HG03097 (cell line): ENCODE results near the gene THBS4.

Source experiments
- ATAC-seq: cut with Tn5 transposase; IDR thresholded peaks from one replicate; pipeline ENCODE4 v1.9.1; 2021; ENCODE audit not compliant: unreplicated experiment, low FRiP score

THBS4 gene

DNA sequence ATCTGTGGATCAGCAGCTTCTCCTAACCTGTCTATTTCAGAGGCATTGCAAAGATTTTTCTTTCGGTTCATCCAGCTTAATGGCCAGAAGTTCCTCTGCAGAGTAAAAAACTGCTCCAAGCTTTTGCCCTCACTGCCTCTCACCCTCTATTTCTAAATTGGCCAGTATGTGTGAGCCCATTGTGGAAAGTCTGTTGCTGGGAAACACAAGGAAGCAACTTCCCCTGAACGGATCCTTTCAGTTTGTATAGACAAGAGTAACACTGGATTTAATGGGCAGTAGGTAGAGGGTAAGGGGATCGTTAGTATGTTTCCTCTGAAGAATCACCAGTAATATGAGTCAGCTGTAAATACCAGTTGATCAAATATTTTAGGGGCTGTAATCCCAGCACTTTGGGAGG, 7.2 kb downstream of the THBS4 start:
- ATAC-seq: no peak

GRCh38 chr5:80043187-80043586, 8.0 kb downstream of the THBS4 start:
- ATAC-seq: no peak

DNA sequence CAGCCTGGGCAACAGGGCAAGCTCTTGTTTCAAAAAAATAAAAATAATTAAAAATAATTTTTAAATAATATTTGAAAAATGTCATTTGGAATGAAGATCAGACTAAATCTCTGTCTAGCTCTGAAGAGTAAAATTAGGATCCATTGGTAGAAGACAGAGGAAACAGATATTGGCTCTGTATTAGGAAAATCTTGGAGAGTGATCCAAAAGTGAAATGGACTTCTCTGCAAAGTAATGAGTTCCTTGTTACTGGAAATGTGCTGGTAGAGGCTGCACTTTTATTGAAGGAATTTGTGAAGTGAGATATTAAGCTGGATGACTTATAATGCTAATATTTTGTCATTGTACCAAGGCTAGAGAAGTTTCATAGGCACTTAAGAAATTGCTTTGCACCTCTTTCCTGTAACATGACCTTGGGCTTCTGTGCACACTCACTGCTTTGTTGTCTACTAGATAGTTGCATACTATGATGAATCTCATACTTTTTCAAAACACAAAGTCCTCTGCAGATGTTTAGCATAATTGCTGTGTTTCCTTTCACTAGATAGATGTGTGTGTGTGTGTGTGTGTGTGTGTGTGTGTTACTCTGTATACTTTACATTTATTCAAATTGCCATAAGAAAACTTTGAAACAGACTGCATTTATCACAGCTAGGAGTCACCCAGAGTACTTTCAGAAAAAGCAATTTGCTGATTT, 13.1 kb downstream of the THBS4 start:
- ATAC-seq: no peak

DNA sequence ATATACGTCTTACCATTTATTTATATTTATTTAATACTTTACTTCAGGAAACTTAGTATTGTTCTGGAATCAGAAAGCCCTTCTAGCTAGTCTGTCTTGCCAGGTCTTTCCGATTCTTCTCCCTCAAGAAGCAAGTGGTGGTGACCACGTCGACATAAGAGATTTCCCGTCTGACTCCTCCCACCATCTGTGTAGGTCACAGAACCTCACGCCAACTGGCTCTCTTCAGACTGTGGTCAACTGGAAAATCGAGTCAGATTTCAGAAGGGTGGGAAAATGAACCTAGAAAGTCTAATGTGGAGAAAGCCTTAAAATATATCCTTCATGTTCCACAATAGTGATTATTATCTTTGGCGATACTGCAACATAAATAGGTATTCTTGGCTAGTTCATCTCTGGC, 17.3 kb downstream of the THBS4 start:
- ATAC-seq: no peak

DNA sequence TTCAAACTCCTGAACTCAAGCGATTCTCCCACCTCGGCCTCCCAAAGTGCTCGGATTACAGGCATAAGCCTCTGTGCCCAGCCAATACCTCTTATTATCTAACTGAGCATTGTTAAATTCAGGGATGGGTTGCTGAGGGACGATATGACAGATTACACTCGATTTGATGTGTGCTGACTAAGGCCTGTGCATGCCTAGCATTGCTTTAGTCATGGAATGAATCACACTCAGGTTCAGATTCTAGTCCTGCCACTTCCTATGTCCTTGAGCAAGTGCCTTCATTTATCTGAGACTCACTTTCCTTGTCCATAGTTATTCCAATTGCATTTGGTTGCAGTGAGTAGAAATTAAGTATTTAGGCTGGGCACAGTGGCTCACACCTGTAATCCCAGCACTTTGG, 19.5 kb downstream of the THBS4 start:
- no peak for ATAC-seq

DNA sequence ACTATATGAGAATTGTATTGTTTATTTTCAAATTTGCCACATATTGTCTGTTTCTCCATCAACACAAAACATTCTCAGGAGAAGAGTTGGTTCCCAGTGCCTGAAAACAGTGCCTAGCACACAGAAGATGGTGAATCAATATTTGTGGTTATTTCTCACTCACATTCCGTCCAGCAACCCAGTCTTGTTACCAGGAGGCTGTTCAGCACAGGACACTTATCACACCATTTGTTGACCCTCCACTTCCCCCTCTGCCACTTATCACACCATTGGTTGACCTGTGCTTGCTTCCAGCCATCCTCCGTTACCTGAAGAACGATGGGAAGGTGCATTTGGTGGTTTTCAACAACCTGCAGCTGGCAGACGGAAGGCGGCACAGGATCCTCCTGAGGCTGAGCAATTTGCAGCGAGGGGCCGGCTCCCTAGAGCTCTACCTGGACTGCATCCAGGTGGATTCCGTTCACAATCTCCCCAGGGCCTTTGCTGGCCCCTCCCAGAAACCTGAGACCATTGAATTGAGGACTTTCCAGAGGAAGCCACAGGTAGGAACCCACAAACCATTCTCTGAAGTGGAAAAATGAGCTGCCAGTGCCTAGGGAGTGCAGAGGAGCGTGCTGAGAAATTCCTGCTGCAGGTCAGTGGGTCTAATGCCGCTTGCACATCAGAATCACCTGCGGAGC, 20.5 kb downstream of the THBS4 start:
- no peak for ATAC-seq

DNA sequence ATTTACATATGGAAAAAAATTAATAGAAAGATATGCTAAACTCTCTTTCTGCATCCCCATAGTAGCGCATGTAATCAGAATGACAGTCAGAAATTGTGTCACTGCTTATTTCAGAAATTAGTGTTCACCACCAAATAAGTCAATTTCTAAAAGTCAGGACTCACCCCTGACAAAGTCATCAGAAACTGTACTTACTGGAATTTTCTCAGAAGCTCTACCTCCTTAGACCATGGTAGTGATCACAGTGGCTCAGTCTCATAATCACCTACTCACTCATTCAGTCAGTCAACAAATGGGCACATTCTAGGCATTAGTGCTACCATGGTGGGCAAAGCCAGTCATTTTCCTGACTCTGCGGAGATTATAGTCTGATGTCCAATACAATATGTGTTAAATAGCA, 22.0 kb downstream of the THBS4 start:
- no peak for ATAC-seq

GRCh38 chr5:80057921-80058320, 22.8 kb downstream of the THBS4 start:
- ATAC-seq: no peak

- no peak for ATAC-seq
Measured at GRCh38 chr5:80059354-80059980, 24.3 kb downstream of the THBS4 start.

- no peak for ATAC-seq
Measured at GRCh38 chr5:80060966-80061365, 25.8 kb downstream of the THBS4 start.

DNA sequence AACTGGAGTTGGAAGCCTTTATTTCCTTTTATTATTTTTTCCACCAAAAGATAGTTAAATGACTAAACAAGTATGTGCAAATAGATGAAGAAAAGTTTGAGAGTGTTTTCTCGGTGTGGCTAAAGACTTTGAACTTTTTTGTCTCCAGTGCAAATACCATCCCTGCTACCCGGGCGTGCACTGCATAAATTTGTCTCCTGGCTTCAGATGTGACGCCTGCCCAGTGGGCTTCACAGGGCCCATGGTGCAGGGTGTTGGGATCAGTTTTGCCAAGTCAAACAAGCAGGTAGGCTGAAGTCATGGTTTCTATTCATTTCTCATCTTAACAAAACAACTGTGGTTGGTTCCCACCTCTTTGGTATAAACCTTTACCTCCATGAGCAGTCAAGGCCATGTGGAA, 26.4 kb downstream of the THBS4 start:
- no peak for ATAC-seq

GRCh38 chr5:80064124-80064523, 29.0 kb downstream of the THBS4 start:
- ATAC-seq: no peak

DNA sequence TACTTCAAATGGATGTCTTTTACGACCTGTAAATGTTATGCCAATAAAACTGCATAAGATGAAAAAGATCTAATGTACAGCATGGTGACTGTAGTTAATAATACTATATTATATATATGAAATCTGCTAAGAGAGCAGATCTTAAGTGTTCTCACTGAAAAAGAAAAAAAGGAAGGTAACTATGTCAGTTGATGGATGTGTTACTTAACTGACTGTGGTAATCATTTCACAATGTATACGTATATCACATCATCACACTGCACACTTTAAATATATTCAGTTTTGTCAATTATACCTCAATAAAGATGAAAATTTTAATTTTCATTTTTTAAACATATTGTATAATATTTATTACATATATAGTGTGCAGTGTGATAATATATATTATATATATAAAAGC, 31.9 kb downstream of the THBS4 start:
- no peak for ATAC-seq

DNA sequence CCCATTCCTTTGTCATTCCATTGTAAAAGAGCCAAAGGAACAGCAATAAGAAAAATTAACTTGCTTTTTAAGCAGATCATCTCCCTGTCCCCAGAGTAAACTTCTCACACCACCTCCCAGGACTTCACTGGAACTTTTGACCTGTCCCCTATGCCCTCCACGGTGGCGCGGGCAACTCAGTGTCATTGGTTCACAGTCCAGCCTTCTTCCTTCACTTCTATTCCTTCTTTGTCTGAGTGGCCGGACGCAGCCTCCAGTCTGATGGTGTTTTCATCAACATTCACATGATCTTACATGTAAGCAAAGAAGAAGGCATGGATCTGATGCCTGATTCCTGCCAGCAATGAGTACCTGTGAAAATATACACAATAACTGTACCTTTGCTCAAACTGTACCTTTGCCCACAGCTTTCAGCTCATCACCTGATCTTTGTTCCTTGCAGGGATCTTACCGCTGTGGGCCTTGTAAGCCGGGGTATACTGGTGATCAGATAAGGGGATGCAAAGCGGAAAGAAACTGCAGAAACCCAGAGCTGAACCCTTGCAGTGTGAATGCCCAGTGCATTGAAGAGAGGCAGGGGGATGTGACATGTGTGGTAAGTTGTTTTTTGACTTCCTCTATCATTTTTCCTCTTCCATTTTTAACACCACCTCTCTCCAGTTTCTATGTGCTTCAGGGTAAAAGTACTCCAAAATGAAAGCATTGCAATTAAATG, 32.5 kb downstream of the THBS4 start:
- no peak for ATAC-seq

DNA sequence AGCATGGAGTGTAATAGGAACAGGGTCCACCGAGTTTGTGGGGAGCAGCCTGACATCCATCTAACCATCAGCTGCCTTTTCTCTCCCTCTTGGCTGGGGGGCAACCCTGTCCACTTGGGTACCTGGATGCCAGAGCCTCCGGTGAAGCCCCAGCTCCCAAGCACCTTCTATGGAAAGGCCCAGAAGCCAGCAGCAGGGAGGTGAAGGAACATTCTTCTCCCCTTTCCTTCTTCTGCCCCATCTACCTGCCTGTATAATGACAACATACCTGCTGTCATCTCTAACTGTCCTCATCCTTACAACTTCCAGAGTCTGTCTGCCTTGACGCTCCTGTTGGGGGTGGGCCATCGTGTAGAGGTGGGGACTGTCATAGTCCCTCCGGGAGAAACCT, 33.1 kb downstream of the THBS4 start:
- ATAC-seq: no peak

- no peak for ATAC-seq
Measured at GRCh38 chr5:80068775-80069174, 33.6 kb downstream of the THBS4 start.

GRCh38 chr5:80069251-80069800, 34.2 kb downstream of the THBS4 start:
- no peak for ATAC-seq

DNA sequence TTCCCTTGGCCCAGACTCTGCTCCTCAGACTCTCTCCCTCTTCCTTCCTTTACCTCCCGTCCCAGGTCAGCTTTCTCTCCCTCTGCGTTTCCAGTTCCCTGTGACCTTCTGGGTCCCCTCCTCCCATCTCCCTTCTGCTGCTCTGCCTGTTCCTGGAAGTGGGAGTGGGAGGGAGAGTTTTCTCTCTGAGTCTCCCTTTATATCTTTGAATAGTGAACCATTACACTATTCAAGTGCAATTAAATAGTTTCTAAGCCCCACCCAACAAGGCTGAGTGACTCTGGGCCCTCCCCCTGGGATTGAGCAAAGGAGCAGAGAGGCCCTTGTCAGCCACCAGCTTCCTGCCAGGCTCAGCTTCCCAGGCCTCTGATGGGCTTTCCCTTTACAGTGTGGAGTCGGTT, 34.8 kb downstream of the THBS4 start:
- ATAC-seq: peak; percentile 31

DNA sequence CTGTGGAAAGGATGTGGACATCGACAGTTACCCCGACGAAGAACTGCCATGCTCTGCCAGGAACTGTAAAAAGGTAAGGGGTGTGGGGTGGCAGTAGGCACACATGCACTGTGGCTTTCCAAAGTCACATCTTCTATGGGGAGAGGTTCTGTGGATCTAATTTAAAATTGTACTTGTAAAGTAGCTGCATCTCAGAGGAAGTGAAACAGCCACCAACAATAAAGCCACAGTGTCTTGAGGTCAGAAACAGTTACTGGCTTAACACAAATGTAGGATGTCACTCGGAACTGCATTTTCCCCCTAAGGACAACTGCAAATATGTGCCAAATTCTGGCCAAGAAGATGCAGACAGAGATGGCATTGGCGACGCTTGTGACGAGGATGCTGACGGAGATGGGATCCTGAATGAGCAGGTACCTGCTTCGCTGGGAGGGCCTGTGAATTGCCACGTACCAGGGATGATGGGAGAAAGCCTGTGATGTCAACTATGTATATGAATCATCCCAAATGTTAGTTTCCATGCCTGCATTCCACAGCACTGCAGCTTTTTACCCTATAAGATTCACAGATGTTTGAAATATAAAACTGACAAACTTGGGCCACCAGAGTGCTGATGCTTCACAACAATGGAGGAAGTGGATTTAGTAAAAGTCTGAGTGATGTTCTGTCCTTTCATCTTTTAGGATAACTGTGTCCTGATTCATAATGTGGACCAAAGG, 35.3 kb downstream of the THBS4 start:
- no peak for ATAC-seq

DNA sequence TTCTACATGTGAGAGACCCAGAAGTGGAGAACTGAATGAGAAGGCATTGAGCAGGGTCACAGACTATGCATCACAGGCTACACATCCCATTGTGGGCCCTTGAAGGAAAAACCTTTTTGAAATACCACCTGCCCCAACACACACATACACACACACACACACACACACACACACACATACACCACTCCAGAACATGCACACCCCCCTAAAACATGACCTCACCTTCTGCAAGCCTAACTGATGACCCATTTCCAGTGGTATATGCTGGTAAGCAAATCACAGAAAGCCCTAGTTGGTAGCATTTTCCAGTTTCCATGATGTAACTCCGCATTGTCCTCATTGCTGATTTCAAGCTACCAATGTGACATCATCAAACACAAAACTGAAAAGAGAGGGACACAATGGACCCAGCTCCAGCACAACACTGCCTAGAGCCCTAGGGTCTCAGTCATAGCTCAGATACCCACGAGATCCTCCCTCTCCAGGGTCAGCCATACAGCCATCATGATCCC, 36.4 kb downstream of the THBS4 start:
- ATAC-seq: no peak
